Measurements from ENCODE around the gene CYP46A1.

Gene CYP46A1

DNA sequence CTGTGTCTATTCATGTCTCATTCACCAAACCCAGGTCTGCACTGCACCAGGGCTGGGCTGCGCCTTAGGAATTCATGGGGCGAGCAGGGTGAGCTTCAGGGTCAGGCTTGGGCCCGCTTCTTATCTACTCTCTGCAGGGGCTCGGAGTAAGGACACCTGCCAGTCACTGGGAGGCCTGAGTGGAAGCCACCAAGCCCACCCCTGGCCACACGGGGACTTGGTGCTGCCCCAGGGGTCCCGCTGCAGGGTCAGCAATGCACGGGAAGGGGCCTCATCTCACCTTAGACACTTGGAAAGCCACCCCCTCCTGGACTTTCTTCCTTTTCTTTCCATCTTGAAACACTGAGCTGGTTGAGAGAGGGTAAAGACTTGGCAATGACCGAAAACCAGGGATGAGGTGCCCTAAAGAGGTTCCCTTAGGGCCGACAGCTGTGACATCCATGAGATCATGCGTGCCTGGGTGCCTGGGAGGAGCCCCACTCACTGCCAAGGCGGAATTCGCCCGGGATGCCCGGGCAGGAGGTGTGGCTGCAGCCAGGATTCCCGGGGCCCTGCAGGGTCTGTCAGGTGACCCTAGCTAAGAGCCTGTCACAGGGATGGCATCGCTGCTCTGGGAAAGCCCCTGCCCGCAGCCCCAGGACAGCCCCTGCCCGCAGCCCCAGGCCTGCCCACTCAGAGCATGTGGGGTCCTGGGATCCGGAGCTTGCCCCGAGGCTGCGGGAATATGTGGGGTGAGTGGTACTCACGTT is 63.7 kb downstream of the CYP46A1 start:
- no peak for DNase-seq

DNA sequence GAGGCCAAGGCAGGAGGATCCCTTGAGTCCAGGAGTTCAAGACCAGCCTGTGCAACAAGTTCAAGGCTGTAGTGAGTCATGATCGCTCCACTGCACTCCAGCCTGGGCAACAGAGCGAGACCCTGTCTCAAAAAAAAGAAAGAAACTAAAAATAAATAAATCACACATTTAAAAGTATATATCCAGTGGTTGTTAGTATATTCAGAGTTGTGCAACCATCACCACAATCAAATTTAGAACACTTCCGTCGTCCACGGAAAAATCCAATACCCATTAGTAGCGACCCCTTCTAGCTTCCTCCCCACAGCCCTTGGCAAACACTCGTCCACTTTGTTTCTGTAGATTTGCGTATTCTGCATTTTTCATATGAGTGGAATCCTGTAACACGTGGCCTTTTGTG is 64.4 kb downstream of the CYP46A1 start:
- no peak for DNase-seq

GRCh38 chr14:99749142-99749541 is 65.0 kb downstream of the CYP46A1 start:
- DNase-seq = no peak

GRCh38 chr14:99749763-99750715 is 65.9 kb downstream of the CYP46A1 start:
- DNase-seq = no peak

DNA sequence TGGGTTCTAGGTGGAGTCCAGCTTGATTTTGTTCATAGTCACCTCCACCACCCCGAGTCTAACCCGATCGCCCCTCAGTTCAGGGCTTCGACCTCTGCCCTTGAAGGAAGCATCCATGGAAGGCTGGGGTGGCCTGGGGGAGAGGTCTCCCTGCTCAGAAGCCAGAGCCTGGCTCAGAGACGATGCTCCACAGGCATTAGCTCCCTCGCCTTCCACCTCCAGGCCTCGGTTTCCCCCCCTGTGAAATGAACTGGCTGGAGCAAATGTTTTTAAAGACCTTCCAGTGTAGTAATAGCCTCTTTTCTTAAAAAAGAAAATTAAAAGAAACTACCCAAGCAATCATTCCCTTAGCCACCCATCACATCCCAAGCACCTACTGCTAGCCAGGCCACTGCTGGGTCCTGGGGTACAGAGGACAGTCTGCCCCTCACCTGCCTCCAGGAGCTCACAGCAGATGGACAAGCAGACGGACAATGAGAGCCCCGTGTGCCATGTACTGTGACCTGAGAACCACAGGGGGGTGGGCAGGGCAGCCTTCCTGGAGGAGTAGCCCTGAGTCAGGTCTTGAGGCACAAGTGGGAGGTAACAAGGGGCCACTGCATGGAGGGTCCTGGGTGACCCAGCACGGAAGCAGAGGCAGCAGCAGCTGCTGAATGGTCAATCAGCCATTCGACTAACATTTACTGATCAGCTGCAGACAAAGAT is 66.8 kb downstream of the CYP46A1 start:
- DNase-seq = no peak

DNA sequence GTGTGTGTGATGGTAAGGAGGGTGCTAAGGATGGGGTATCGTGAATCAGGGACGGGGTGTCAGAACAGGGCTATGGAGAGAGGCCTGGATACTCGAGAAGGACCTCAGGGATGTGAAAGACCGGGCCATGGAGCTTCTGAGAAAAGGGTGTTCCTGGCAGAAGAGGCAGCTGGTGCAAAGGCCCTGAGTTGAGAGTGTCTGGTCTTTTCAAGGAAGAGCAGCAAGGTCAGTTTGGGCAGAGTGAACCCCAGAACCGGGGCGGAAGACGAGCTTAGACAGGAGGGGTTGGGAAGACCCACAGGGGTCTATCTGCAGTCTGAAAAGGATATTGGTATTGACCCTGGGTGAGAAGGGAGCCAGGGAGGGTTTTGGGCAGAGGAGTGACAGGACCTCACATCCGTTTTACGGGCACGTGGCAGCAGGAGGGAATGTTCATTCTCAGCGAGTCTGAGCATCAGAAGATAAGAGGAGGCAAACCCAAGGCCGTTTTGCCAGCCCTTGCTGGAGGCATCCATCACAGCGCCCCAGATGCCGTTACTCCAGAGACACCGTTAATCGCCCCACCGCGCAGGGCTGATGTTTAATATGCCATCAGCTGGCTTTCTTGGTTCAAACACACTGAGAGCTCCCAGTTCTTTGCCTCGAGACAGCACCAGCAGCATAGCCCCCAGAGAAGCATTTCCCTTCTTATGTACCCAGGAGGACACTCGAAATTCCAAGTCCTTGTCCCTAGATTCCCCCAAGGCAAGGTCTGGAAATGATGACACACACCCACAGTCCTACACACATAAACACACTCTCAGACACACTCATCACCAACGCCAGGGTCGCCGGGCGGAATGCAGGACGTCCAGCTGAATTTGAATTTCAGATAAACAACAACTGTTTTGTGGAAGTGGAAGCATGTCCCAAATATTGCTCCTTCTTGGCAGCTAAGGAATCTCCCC is 67.7 kb downstream of the CYP46A1 start:
- DNase-seq = peak; percentile 7

DNA sequence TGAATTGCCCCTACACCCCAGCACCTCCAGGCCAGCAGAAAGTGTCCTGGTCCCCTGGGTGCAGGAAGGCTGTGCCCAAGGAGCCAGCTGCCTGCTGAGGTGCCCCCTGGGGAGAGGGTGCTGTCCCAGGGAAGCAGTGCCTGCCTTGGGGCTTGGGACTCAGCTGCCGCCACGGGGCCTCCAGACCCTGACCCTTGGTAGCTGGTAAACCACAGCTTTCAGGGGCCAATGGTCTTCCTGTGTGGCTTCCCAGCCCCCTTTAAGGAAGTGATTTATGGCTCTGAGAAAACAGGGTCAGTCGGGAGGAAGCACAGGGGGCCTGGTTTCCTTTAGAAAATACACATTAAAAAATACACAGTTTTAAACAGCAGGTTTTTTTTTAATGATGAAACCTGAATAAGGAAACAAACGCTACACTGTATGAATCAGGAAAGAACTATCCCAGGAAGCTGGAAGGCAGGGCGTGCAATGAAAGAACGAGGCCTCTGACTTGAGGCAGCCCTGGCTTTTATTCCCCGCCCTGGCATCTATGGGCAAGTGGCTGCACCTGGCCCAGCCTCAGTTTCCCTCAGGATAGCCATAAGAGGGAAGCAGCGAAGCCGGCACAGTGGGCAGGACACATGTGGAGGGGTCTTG is 68.5 kb downstream of the CYP46A1 start:
- no peak for DNase-seq

GRCh38 chr14:99753225-99754140 is 69.4 kb downstream of the CYP46A1 start:
- no peak for DNase-seq

DNA sequence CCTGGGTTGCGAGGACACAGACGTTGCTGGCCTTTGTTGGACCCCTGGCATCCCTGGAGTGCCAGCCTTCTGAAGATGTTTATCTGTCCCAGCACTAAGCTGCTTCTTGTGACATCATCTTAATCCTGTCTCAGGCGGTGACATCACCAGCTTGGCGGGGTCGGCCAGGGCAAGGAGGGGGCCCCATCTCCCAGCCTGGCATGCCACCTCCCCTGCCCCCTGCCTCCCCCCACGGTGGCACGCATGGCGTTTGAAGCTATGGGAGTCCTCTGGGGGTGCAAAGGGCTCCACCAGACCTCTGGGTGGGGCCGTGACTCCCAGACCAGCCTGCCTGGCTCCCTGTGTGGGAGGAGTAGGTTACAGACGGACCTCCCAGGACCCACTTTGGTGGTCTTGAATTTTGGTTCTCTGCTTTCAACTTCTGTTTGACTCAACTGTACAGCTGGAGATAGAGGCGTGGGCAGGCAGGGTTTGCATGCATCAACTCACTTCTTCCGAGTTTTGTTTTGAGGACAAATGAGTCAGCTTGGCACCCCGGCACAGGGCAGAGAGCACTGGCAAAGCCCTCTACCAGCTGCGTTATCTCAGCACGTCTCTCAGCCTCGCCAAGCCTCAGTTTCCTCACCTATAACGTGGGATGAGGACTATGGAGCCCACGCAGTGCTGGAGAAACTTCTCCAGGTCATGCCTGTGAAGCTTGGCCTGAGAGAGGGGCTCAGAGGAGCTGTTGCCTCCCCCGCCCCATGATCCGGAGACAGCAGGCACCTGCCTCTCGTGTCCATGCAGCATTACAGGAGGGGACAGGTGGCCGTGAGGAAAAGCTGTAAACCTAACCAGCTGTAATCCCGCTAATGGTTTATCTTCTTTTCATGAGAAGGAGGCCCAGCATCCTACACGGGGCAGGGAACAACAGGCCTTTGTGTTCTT is 70.3 kb downstream of the CYP46A1 start:
- DNase-seq = no peak

- no peak for DNase-seq
Measured at GRCh38 chr14:99755068-99755405, 70.9 kb downstream of the CYP46A1 start.

GRCh38 chr14:99755629-99756603 is 71.8 kb downstream of the CYP46A1 start:
- DNase-seq = no peak

DNA sequence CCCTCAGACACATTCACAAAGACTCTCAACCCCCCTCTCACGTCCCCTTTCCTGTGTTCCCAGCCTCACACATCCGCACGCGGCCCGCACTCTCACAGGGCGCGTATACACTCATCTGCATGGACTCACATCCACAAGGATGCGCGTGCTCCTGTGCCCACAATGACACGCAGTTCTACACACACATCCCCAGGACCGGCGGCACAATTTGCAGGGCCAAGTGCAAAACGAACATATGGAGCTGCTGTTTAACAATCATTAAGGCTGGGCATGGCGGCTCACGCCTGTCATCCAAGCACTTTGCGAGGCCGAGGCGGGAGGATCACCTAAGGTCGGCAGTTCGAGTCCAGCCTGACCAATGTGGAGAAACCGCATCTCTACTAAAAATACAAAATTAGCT is 72.7 kb downstream of the CYP46A1 start:
- no peak for DNase-seq

GRCh38 chr14:99757331-99758070 is 73.4 kb downstream of the CYP46A1 start:
- no peak for DNase-seq

- no peak for DNase-seq
Measured at GRCh38 chr14:99758121-99758821, 74.2 kb downstream of the CYP46A1 start.

DNA sequence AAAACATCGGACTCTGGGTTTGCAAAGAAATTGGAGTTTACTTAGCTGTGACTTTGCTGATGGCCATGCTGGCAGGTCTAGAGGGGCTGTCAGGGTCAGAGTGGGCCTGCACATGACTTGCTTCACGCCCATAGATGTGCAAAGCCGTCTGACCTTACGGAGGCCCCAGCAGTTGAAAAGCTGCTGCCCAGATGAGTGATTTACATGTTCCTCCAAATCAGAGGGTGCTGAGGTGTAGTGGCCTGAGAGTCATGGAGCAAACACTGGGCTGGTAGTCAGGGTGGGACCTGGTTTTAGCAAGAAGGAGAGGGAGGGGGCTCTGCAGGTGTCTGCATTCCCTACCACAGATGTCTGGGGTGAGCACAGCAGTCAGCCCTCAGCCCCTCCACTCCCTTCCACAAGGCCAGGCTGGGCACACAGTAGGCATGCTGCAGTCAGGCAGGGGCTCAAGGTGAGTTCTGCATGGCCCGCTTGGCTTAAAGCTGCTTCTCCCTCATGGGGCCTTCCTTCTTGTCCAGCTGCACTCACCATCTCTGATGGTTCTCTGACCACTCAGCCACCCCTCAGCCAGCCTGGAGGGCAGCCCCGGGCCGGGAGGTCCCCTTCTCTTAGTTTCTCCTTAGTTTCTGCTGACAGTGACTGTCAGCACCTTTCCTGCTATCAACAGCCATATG is 74.9 kb downstream of the CYP46A1 start:
- no peak for DNase-seq

DNA sequence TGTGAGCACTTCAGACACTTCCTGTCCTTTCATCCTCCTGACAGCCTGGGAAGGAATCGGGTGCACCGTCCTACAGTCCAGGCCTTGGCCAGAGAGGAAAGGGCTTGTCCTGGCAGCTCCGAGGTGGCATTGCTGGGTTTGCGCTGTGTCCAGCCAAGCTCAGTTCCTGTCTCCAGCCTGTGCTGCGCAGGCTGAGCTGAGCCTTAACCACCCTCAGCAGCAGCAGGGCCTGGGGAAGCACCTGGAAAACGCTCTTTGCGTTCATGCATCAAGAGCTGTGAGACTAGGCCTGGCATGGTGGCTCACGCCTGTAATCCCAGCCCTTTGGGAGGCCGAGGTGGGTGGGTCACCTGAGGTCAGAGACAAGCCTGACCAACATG is 75.4 kb downstream of the CYP46A1 start:
- DNase-seq = no peak

Measured in hematopoietic multipotent progenitor cell treated with erythropoietin and hydrocortisone succinate and interleukin-3 and kit ligand, for 8 days (in vitro differentiated cells).